Right lung (tissue), 5 donors: ENCODE measurements around the gene NPFFR1. TPM values are rescaled to one million over a fixed set of nuclear protein-coding genes. Genes with fewer than 3 reads are reported as not detected.
"Not testable (repeated sequence)": the region's sequence is repeated elsewhere in the genome, so short reads cannot be mapped to it uniquely, and the experiment has no call there.

Experiments
- DNase-seq, 2 donors: peaks; one replicate each; pipeline ENCODE4 v3.0.0-alpha.2; 2013
- polyA plus RNA-seq, 5 donors: library from polyadenylated mRNA; unstranded; fragments of 120-200 nt; gene quantifications; one replicate each; pipeline versions ENCODE4 v1.2.1 to v1.2.3, GENCODE V29; 2013; ENCODE audit warnings: inconsistent platforms in 1 of 5, low replicate concordance in 1 of 5; ENCODE audit not compliant: insufficient read length in 5 of 5, insufficient read depth in 1 of 5

The NPFFR1 gene
- polyA plus RNA-seq, 5 donors, result 0.22 to 0.66 (median 0.44) TPM

DNA sequence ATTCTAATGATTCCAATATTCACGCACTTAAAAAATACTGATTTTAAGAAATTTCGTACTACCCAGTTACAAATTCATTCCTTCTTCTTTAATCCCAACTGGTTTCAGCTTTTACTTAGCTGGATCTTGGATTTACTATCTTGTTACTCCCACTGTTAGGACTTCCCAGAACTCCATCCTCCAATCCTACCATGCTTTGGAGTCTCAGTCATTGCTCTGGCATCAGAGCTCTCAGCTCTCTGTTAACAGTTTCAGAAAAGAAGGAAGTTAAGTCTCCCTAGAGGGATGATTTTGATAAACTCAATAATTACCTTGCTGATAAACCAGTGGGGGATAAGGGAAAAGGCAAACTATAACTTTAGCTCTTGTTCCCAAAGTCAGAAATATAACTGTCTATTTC is 60.1 kb downstream of the NPFFR1 start:
- no peak for DNase-seq

GRCh38 chr10:70222811-70223447 is 60.9 kb downstream of the NPFFR1 start:
- not testable (repeated sequence) for DNase-seq

GRCh38 chr10:70222340-70222794 is 61.4 kb downstream of the NPFFR1 start:
- DNase-seq, result no peak

- DNase-seq, result no peak
These were observed 62.8 kb downstream of the NPFFR1 start for GRCh38 chr10:70221030-70221429.

DNA sequence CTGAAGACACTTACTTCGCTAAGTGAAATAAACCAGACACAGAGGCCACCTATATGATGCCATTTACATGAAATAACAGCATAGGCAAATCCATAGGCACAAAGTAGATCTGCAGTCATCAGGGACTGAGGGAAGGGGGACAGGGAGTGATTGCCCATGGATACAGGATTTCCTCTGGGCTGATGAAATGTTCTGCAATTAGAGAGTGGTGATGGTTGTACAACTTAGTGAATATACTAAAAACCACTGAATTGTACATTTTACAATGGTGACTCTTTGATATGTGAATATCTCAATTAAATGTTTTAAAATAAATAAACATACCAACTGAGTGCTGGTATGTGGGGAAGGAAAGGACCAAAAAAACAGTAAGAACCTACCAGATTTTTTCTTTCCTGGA is 70.9 kb downstream of the NPFFR1 start:
- DNase-seq, result no peak

- DNase-seq, result no peak
These were observed 71.5 kb downstream of the NPFFR1 start for GRCh38 chr10:70212277-70212676.

GRCh38 chr10:70206762-70207161 is 77.0 kb downstream of the NPFFR1 start:
- no peak for DNase-seq

GRCh38 chr10:70201105-70201504 is 82.7 kb downstream of the NPFFR1 start:
- no peak for DNase-seq

- no peak for DNase-seq
These were observed 84.9 kb downstream of the NPFFR1 start for GRCh38 chr10:70198696-70199466.

Other genes starting within 250 kb of the NPFFR1 start
- 10 to 100 TPM; 69.3 to 78.0 (median 71.6) TPM for gene MACROH2A2, start 231.2 kb downstream of the NPFFR1 start, polyA plus RNA-seq
- gene AIFM2, start 151.2 kb downstream of the NPFFR1 start, polyA plus RNA-seq, result 1 to 10 TPM; 5.1 to 7.7 (median 6.4) TPM
- gene TYSND1, start 137.3 kb downstream of the NPFFR1 start, polyA plus RNA-seq, result 10 to 100 TPM in 4 of 5 donors, 1 to 10 TPM in 1; 8.6 to 13.1 (median 12.0) TPM
- gene SAR1A, start 113.5 kb downstream of the NPFFR1 start, polyA plus RNA-seq, result 100 to 1,000 TPM; 105 to 143 (median 124) TPM
- 100 to 1,000 TPM; 111 to 148 (median 121) TPM for gene PPA1, start 50.6 kb downstream of the NPFFR1 start, polyA plus RNA-seq
- 10 to 100 TPM; 12.6 to 16.8 (median 12.8) TPM for gene LRRC20, start 98.6 kb upstream of the NPFFR1 start, polyA plus RNA-seq
- 10 to 100 TPM; 60.3 to 77.1 (median 70.6) TPM for gene EIF4EBP2, start 120.1 kb upstream of the NPFFR1 start, polyA plus RNA-seq
- under 1 TPM; 0.42 to 0.82 (median 0.63) TPM for gene NODAL, start 157.7 kb upstream of the NPFFR1 start, polyA plus RNA-seq
- gene PALD1, start 194.8 kb upstream of the NPFFR1 start, polyA plus RNA-seq, result 10 to 100 TPM; 18.0 to 33.6 (median 24.7) TPM